ELR (cell line): ENCODE measurements around the gene DNAH17.

Source experiments
- DNase-seq: peaks from one replicate; pipeline ENCODE4 v3.0.0-alpha.2; 2015; ENCODE audit warnings: low read depth

Gene DNAH17

GRCh38 chr17:78409191-78409928, 167.8 kb downstream of the DNAH17 start:
- DNase-seq: no peak

- DNase-seq: no peak
These were observed 168.6 kb downstream of the DNAH17 start for GRCh38 chr17:78408476-78409050.

GRCh38 chr17:78407387-78408000, 169.7 kb downstream of the DNAH17 start:
- no peak for DNase-seq

GRCh38 chr17:78406920-78407319, 170.3 kb downstream of the DNAH17 start:
- DNase-seq: no peak

- no peak for DNase-seq
These were observed 170.8 kb downstream of the DNAH17 start for GRCh38 chr17:78406396-78406795.

GRCh38 chr17:78403822-78404221, 173.4 kb downstream of the DNAH17 start:
- no peak for DNase-seq

GRCh38 chr17:78401891-78402290, 175.3 kb downstream of the DNAH17 start:
- no peak for DNase-seq

GRCh38 chr17:78401246-78401645, 175.9 kb downstream of the DNAH17 start:
- DNase-seq: peak; percentile 36

GRCh38 chr17:78400581-78401240, 176.5 kb downstream of the DNAH17 start:
- peak; percentile 61 for DNase-seq

- DNase-seq: no peak
These were observed 177.5 kb downstream of the DNAH17 start for GRCh38 chr17:78399693-78400144.

GRCh38 chr17:78399028-78399692, 178.0 kb downstream of the DNAH17 start:
- DNase-seq: no peak

GRCh38 chr17:78398390-78398789, 178.8 kb downstream of the DNAH17 start:
- DNase-seq: no peak

- no peak for DNase-seq
These were observed 179.5 kb downstream of the DNAH17 start for GRCh38 chr17:78397681-78398101.

- no peak for DNase-seq
These were observed 180.5 kb downstream of the DNAH17 start for GRCh38 chr17:78396441-78397337.

- no peak for DNase-seq
These were observed 182.0 kb downstream of the DNAH17 start for GRCh38 chr17:78395155-78395554.

GRCh38 chr17:78394209-78394608, 183.0 kb downstream of the DNAH17 start:
- DNase-seq: no peak

- DNase-seq: no peak
These were observed 183.6 kb downstream of the DNAH17 start for GRCh38 chr17:78393575-78393974.

GRCh38 chr17:78392295-78392694, 184.9 kb downstream of the DNAH17 start:
- DNase-seq: no peak

- peak; percentile 93 for DNase-seq
These were observed 185.4 kb downstream of the DNAH17 start for GRCh38 chr17:78391843-78392242.

- DNase-seq: no peak
These were observed 186.2 kb downstream of the DNAH17 start for GRCh38 chr17:78391051-78391431.
